Activated CD8-positive, alpha-beta memory T cell treated with anti-CD3 and anti-CD28 coated beads for 1 hour (primary cell): ENCODE data around the gene DHCR7.

ENCODE experiments used
- DNase-seq, 2 donors: peaks; one replicate each; pipeline ENCODE4 v3.0.0-alpha.2; 2020; ENCODE audit warnings: low read depth in 1 of 2; ENCODE audit errors: extremely low read depth in 1 of 2

DHCR7 gene

GRCh38 chr11:71420455-71421241 is 27.5 kb downstream of the DHCR7 start:
- DNase-seq: no peak

DNA sequence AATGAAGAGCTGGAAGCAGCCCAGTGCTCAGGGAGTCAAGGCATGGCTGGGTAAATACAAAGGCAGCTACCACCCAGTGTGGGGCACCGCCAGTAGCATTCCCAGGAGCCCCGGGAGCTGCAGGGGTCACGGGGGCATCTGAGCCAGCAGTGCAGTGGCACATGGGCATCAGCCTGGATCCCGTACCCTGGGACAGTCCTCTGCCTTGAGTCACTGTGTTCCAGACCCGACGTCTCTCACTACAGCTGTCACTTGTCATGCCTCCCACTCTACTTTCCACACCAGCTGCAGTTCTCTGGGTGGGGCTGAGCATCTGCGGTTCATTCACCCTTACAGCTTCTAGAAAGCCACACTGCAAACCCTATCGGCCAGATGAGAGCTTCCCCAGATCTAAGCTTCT is 29.6 kb downstream of the DHCR7 start:
- DNase-seq: no peak

- no peak for DNase-seq
Measured at GRCh38 chr11:71414645-71415044, 33.5 kb downstream of the DHCR7 start.

GRCh38 chr11:71410363-71410966 is 37.7 kb downstream of the DHCR7 start:
- no peak for DNase-seq

GRCh38 chr11:71408826-71409225 is 39.4 kb downstream of the DHCR7 start:
- DNase-seq: no peak

DNA sequence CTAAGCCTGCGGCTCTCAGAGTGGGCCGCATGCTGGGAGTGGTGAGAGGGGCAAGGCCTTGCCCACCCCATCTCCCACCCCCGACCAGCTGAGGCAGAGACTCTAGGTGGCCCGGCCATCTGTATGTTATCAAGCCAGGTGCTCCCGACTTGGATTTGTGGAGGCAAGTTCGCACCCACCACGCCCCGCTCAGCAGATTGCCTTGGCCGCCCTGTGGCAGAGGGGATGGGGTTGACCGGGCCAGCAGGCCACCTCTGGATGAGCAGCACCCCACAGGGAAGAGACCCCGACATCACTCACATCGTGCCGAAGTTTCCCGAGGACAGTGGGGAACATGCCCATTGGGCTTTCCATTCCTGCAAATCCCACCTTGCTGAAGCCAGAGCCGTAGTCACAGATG is 40.8 kb downstream of the DHCR7 start:
- DNase-seq: no peak

DNA sequence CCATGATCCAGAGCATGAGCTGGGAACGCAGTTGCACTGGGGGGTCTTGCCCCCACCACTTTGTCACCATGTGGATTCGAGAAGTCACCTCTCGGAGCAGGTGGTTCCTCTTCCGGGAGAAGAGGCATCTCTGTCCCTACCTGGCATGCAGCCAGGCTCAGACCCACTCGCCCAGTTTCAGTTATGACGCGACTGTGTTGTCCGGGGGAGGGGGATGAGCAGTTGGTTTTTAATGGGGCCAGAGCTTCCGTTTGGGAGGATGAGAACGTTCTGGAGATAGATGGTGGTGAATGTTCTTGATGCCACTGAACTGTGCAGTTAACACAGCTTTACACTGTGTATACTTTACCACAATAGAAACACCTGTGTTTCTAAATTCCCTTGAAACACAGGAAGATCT is 41.5 kb downstream of the DHCR7 start:
- DNase-seq: no peak

GRCh38 chr11:71404209-71404608 is 44.0 kb downstream of the DHCR7 start:
- no peak for DNase-seq

DNA sequence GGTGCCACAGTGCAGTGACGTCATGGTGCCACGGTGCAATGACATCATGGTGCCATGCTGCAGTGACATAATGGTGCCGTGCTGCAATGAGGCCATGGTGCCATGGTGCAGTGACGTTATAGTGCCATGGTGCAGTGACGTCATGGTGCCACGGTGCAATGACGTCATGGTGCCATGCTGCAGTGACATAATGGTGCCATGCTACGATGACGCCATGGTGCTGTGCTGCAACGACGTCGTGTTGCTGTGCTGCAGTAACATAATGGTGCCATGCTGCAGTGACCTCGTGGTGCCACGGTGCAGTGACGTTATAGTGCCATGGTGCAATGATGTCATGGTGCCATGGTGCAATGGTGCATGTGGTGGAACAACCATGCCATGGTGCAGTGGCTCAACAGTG is 45.3 kb downstream of the DHCR7 start:
- DNase-seq: no peak

GRCh38 chr11:71400216-71400615 is 48.0 kb downstream of the DHCR7 start:
- DNase-seq: no peak

- no peak for DNase-seq
Measured at GRCh38 chr11:71399341-71399740, 48.9 kb downstream of the DHCR7 start.

DNA sequence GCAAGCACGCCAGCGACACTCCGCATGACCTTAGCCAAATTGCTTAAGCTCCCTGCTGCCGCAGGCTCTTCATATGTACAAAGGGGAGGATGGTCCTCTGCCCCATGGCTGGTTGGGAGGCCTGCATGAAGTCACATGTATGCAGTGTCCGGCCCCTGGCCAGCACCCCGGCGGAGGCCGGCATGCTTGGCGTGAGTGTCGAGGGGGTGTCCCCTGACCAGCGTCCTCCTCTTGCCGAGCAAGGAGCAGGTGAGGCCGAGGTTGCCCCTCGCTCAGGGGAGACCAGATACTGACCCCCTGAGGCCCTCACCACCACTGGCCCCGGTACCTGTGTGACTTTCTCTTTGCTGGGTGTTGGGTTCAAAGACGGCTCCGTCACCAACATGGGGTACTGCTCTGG is 50.2 kb downstream of the DHCR7 start:
- no peak for DNase-seq

DNA sequence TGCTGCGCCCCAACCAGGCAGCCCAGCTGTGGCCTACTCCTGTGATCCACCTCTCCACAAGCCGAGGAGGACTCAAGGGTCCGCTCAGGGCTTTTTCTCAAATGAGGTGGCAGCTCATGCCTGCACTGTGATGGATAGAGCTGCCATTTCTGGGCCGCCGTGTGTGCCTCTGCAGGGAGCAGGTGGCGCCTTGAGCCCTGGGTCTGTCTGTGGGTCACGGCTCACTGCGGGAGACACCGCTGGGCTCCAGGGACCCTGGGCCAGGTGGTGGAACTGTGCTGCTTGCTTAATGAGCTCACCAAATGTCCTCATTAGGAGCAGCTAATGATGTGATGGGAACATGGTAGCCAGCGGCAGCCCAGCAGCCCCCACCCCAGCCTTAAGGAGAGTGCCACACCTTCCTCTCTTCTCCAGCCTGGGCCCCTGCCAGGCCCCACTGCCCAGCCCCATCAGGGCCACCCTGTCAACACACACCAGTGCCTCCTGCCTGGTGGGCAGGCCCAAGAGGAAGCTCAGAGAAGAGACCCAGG is 50.8 kb downstream of the DHCR7 start:
- no peak for DNase-seq

- no peak for DNase-seq
Measured at GRCh38 chr11:71396548-71397123, 51.6 kb downstream of the DHCR7 start.

GRCh38 chr11:71395774-71396173 is 52.4 kb downstream of the DHCR7 start:
- no peak for DNase-seq

- DNase-seq: no peak
Measured at GRCh38 chr11:71395263-71395560, 53.0 kb downstream of the DHCR7 start.

- no peak for DNase-seq
Measured at GRCh38 chr11:71393283-71393682, 54.9 kb downstream of the DHCR7 start.

- DNase-seq: no peak
Measured at GRCh38 chr11:71391796-71392195, 56.4 kb downstream of the DHCR7 start.

DNA sequence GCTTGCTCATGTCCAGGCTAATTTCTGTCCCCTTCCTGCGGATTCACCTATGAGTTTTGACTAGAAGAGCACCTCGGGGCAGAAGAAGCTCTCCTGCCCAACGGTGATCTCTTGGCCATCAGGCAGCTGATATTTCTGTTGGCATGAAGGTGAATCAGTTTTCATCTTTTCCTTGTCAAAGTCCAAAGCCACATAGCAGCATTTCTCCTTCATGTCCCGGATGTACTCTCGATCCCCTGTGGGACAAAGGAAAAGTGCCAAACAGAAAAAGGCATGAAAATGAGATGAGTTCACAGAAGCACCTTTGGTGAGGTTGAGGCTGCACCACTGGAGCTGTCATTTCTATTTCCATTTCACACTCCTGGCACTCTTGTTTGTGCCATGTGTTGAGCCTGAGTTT is 56.8 kb downstream of the DHCR7 start:
- DNase-seq: no peak

- no peak for DNase-seq
Measured at GRCh38 chr11:71388637-71389235, 59.5 kb downstream of the DHCR7 start.

GRCh38 chr11:71387784-71388636 is 60.2 kb downstream of the DHCR7 start:
- DNase-seq: no peak
